Stomach (tissue), 9 donors: ENCODE results near the gene NLRC5. TPM values are rescaled to one million over a fixed set of nuclear protein-coding genes. Genes with fewer than 3 reads are reported as not detected.

ENCODE experiments used
- DNase-seq, 2 donors: peaks; one replicate each; pipeline versions ENCODE4 v3.0.0 to v3.0.0-alpha.2; 2013 to 2019
- H3K27ac ChIP-seq, 5 donors: fragments of 200-600 bp in 4 of 5; sonication (generic) in 4 of 5; one replicate each; pipeline ENCODE4 v1.5.1; 2013 to 2019; ENCODE audit warnings: mild to moderate bottlenecking in 1 of 5, moderate library complexity in 1 of 5
- H3K27me3 ChIP-seq, 3 donors: fragments of 200-600 bp; sonication (generic); one replicate each; pipeline ENCODE4 v1.5.1; 2017 to 2019; ENCODE audit warnings: mixed run types in 1 of 3
- H3K36me3 ChIP-seq, 4 donors: fragments of 200-600 bp; sonication (generic); 1 replicate in 3 of 4; 2 replicates in 1 of 4; pipeline ENCODE4 v1.5.1; 2016 to 2019
- H3K4me1 ChIP-seq, 4 donors: fragments of 200-600 bp; sonication (generic); one replicate each; pipeline ENCODE4 v1.5.1; 2016 to 2019
- H3K4me3 ChIP-seq, 4 donors: fragments of 200-600 bp; sonication (generic) in 3 of 4; one replicate each; pipeline ENCODE4 v1.5.1; 2016 to 2019; ENCODE audit warnings: mild to moderate bottlenecking in 1 of 4
- H3K9me3 ChIP-seq, 4 donors: fragments of 200-600 bp; sonication (generic); one replicate each; pipeline ENCODE4 v1.5.1; 2016 to 2019
- CTCF ChIP-seq, 7 experiments: fragments of 450-650 bp in 4 of 7; fragments of 200-600 bp in 3 of 7; sonication (generic) in 3 of 7; IDR thresholded peaks; one replicate each; pipeline ENCODE4 v1.5.1; 2016 to 2019; ENCODE audit warnings: antibody characterized with exemption in 7 of 7, control low read depth in 2 of 7, mild to moderate bottlenecking in 1 of 7
- EP300 ChIP-seq: sonication (generic); formaldehyde crosslinking; IDR thresholded peaks from one replicate; pipeline ENCODE4 v1.6.1; 2017; ENCODE audit warnings: antibody characterized with exemption
- POLR2A ChIP-seq, 4 donors: fragments of 450-650 bp; IDR thresholded peaks; one replicate each; pipeline ENCODE4 v1.6.1; 2016; ENCODE audit warnings: antibody characterized with exemption in 4 of 4, control low read depth in 2 of 4, mild to moderate bottlenecking in 1 of 4, moderate library complexity in 1 of 4
- POLR2AphosphoS5 ChIP-seq, 3 donors: sonication (generic); formaldehyde crosslinking; IDR thresholded peaks; one replicate each; pipeline ENCODE4 v1.6.1; 2016; ENCODE audit warnings: antibody characterized with exemption in 3 of 3
- WGBS, 5 donors: extraction: QIAGEN DNeasy Blood & Tissue Kit in 3 of 5; methylation state at CpG; one replicate each; pipeline versions ENCODE4 v1.1.5 to v1.1.7; 2013 to 2018; 5-methylcytosine and 5-hydroxymethylcytosine counted together
- intact Hi-C: fragments of 100-400 bp; cut with DNase I; formaldehyde crosslinking; loops from one replicate; pipeline ENCODE4 v1.15.1; 2023; ENCODE audit warnings: low total_unique reads
- polyA plus RNA-seq, 3 donors: library from polyadenylated mRNA; stranded (reverse); fragments of 200-250 nt; gene quantifications; one replicate each; pipeline ENCODE4 v1.2.3, GENCODE V29; 2013
- total RNA-seq, 5 donors: library from RNA; depleted of rRNA; stranded (reverse); fragments of >200 nt; gene quantifications; one replicate each; pipeline versions ENCODE4 v1.1.0 to v1.2.3, GENCODE V29; 2014 to 2016
- donor health status: healthy with polysubstance abuse.
- donor health status: Bipolar disorder and iron deficiency.
- donor health status: healthy.

NLRC5 gene
- total and polyA plus RNA-seq, 8 donors = 11.7 to 265 (median 29.4) TPM

- Histone ChIP-seq H3K27me3 (no peaks in the 10 kb centered on the region), H3K4me3 (no peak overlapping the region), H3K36me3 (peaks cover 29 to 55% (median 47%) of the 10 kb centered on the region in 4 donors), H3K27ac (peak overlapping the region in 2 of 5 donors; percentile 24 to 49), H3K4me1 (peaks cover 8 to 55% (median 19%) of the 10 kb centered on the region in 4 donors), H3K9me3 (no peaks in the 10 kb centered on the region)
- no peak for DNase-seq
- no peak for TF ChIP-seq POLR2A (IDR thresholded peaks at IDR 0.05)
- TF ChIP-seq POLR2AphosphoS5 (IDR thresholded peaks at IDR 0.05) = no peak
- intact Hi-C loops = no loop called here
- 62 to 89% (median 68%) methylated on average over 2 of the region's 2 CpGs for WGBS, 5 donors
These were observed 41.8 kb upstream of the NLRC5 start for GRCh38 chr16:56947604-56947995.

- peaks cover 4 to 49% (median 15%) of the 10 kb centered on the region in 4 donors for H3K4me1 ChIP-seq
- H3K27ac ChIP-seq = no peak overlapping the region
- intact Hi-C loops = no loop called here
- 88 to 98% (median 92%) methylated on average over 6 of the region's 6 CpGs for WGBS, 5 donors
- no peaks in the 10 kb centered on the region for H3K9me3 ChIP-seq
- peaks cover 23 to 49% (median 41%) of the 10 kb centered on the region in 4 donors for H3K36me3 ChIP-seq
- no peak for TF ChIP-seq POLR2A (IDR thresholded peaks at IDR 0.05)
- TF ChIP-seq CTCF (IDR thresholded peaks at IDR 0.05) = no peak
- TF ChIP-seq EP300 = no peak
- TF ChIP-seq POLR2AphosphoS5 (IDR thresholded peaks at IDR 0.05) = no peak
- H3K27me3 ChIP-seq = no peaks in the 10 kb centered on the region
- no peak for DNase-seq
- H3K4me3 ChIP-seq = no peak overlapping the region
These were observed 41.1 kb upstream of the NLRC5 start for GRCh38 chr16:56948234-56948633.

- Histone ChIP-seq H3K9me3 (no peaks in the 10 kb centered on the region), H3K36me3 (peaks cover 5 to 31% (median 23%) of the 10 kb centered on the region in 4 donors), H3K27ac (no peak overlapping the region), H3K4me3 (no peak overlapping the region), H3K27me3 (no peaks in the 10 kb centered on the region), H3K4me1 (peaks cover 0 to 31% (median 6%) of the 10 kb centered on the region in 4 donors)
- no peak for TF ChIP-seq CTCF (IDR thresholded peaks at IDR 0.05)
- TF ChIP-seq POLR2AphosphoS5 (IDR thresholded peaks at IDR 0.05) = no peak
- TF ChIP-seq EP300 = no peak
- no peak for TF ChIP-seq POLR2A (IDR thresholded peaks at IDR 0.05)
- no peak for DNase-seq
- intact Hi-C loops = loop anchor here (5.0 kb wide), 1 partner anchor 83 kb away; the partner anchor contains the start of gene SLC12A3
- WGBS, 5 donors = 68 to 81% (median 72%) methylated on average over 4 of the region's 4 CpGs
These were observed 39.3 kb upstream of the NLRC5 start for GRCh38 chr16:56950051-56950450.

- Histone ChIP-seq H3K36me3 (peaks cover under 1 to 27% (median 19%) of the 10 kb centered on the region in 4 donors), H3K4me1 (peaks cover 0 to 27% (median 4%) of the 10 kb centered on the region in 4 donors), H3K4me3 (no peak overlapping the region), H3K9me3 (no peaks in the 10 kb centered on the region), H3K27me3 (no peaks in the 10 kb centered on the region), H3K27ac (no peak overlapping the region)
- WGBS, 5 donors = 55 to 81% (median 64%) methylated on average over 7 of the region's 7 CpGs
- intact Hi-C loops = loop anchor here (5.0 kb wide), 1 partner anchor 83 kb away; the partner anchor contains the start of gene SLC12A3
- no peak for DNase-seq
- TF ChIP-seq CTCF (IDR thresholded peaks at IDR 0.05) = no peak
- TF ChIP-seq EP300 = no peak
- no peak for TF ChIP-seq POLR2AphosphoS5 (IDR thresholded peaks at IDR 0.05)
These were observed 38.9 kb upstream of the NLRC5 start for GRCh38 chr16:56950455-56950854.
